Uterus (tissue), 2 donors: ENCODE results near the gene ARFIP1.

ENCODE experiments used
- POLR2A ChIP-seq, 2 donors: fragments of 450-650 bp; IDR thresholded peaks; one replicate each; pipeline ENCODE4 v1.6.1; 2016; ENCODE audit warnings: antibody characterized with exemption in 2 of 2, mild to moderate bottlenecking in 1 of 2, moderate library complexity in 1 of 2
- TF ChIP-seq, protein P1 (sequence below), 4 experiments: fragments of 200-600 bp in 2 of 4; fragments of 450-650 bp in 2 of 4; sonication (generic) in 2 of 4; IDR thresholded peaks; one replicate each; pipeline ENCODE4 v1.5.1; 2016 to 2019; ENCODE audit warnings: antibody characterized with exemption in 4 of 4, mild to moderate bottlenecking in 2 of 4, moderate library complexity in 1 of 4

DNA sequence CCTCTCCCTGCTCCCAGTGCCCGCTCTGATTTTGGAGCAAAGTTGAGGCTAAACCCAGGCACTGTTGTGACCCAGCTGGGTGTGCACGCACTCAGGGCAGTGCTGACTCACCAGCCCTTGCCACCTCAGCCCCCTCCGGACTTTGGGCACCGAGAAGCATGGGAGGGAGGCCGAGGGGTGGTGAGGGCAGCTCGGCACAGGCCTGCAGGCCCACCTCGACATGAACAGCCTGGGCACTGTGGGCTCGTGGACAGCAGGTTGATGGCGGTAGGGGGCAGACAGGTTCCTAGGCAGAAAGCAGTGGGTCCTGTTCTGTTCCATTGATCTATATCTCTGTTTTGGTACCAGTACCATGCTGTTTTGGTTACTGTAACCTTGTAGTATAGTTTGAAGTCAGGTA lies 31.1 kb upstream of the ARFIP1 start:
- TF ChIP-seq, protein P1, sequence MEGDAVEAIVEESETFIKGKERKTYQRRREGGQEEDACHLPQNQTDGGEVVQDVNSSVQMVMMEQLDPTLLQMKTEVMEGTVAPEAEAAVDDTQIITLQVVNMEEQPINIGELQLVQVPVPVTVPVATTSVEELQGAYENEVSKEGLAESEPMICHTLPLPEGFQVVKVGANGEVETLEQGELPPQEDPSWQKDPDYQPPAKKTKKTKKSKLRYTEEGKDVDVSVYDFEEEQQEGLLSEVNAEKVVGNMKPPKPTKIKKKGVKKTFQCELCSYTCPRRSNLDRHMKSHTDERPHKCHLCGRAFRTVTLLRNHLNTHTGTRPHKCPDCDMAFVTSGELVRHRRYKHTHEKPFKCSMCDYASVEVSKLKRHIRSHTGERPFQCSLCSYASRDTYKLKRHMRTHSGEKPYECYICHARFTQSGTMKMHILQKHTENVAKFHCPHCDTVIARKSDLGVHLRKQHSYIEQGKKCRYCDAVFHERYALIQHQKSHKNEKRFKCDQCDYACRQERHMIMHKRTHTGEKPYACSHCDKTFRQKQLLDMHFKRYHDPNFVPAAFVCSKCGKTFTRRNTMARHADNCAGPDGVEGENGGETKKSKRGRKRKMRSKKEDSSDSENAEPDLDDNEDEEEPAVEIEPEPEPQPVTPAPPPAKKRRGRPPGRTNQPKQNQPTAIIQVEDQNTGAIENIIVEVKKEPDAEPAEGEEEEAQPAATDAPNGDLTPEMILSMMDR (IDR thresholded peaks at IDR 0.05) = no peak
- TF ChIP-seq POLR2A (IDR thresholded peaks at IDR 0.05) = no peak
